ENCODE measurements around the gene F2RL2. TPM values are rescaled to one million over a fixed set of nuclear protein-coding genes. Genes with fewer than 3 reads are reported as not detected.

The F2RL2 gene
- total RNA-seq, 1 experiment from 2014 or later, result 0.28 TPM

DNA sequence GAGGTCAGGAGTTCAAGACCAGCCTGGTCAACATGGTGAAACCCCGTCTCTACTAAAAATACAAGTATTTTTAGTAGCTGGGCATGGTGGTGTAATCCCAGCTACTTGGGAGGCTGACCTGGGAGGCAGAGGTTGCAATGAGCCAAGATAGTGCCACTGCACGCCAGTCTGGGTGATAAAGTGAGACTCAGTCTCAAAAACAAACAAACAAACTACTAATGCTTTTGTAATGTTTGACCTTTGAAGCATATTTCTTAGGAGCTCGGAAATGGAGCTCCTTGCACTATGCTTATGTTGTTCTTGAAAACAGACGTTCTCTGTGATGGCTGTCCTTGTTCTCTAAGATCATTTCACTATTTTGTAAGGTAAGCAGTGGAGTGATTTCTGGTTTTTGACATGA lies 6.0 kb downstream of the F2RL2 start:
- no TSS peak for BruUV-seq (replicated peaks)
- TF ChIP-seq, protein P1, sequence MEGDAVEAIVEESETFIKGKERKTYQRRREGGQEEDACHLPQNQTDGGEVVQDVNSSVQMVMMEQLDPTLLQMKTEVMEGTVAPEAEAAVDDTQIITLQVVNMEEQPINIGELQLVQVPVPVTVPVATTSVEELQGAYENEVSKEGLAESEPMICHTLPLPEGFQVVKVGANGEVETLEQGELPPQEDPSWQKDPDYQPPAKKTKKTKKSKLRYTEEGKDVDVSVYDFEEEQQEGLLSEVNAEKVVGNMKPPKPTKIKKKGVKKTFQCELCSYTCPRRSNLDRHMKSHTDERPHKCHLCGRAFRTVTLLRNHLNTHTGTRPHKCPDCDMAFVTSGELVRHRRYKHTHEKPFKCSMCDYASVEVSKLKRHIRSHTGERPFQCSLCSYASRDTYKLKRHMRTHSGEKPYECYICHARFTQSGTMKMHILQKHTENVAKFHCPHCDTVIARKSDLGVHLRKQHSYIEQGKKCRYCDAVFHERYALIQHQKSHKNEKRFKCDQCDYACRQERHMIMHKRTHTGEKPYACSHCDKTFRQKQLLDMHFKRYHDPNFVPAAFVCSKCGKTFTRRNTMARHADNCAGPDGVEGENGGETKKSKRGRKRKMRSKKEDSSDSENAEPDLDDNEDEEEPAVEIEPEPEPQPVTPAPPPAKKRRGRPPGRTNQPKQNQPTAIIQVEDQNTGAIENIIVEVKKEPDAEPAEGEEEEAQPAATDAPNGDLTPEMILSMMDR (IDR thresholded peaks at IDR 0.05; ENCODE audit: unreplicated experiment), result no peak
- Mint-ChIP-seq H3K27me3 (ENCODE audit: insufficient read depth, unreplicated experiment) (no peaks in the 10 kb centered on the region), H3K9me3 (ENCODE audit: unreplicated experiment) (no peaks in the 10 kb centered on the region), H3K36me3 (ENCODE audit: insufficient read depth, unreplicated experiment) (no peaks in the 10 kb centered on the region), H3K4me1 (ENCODE audit: insufficient read depth, unreplicated experiment) (peaks cover 6% of the 10 kb centered on the region), H3K27ac (ENCODE audit: low read depth, unreplicated experiment) (no peak overlapping the region), H3K4me3 (ENCODE audit: unreplicated experiment) (no peak overlapping the region)
- intact Hi-C loops (cut with micrococcal nuclease), result no loop called here
- ChIA-PET CTCF (interaction anchor here (0.7 to 2.1 kb wide), 4 partner anchors 8 to 157 kb away, joined by 3 to 14 read pairs (median 4); no protein-coding TSS in a partner anchor), POLR2A (no interaction called here)
- DNase-seq (ENCODE audit: unreplicated experiment), result peak; percentile 42

DNA sequence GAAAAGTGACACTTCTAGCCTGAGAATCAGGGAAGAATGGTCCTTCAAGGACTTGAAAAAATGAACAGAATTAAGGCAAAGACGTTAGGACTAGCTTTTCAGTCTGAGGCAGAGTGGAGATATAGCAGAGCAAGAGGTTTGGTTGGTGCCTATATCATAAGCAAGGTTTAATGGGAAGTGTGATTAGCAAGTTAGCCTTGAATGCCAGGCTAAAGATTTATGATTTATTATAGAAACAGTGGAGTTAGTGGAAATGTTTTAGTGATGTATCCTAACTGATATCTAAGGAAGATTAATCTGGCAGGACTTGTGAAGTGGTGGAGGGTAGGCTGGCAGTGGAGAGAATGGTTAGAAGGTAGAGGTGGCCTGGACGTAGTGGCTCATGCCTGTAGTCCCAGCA lies 7.0 kb downstream of the F2RL2 start:
- intact Hi-C loops (cut with micrococcal nuclease), result no loop called here
- CTCF ChIA-PET, result interaction anchor here (0.9 to 1.4 kb wide), 4 partner anchors 7 to 158 kb away, joined by 3 to 11 read pairs (median 4); no protein-coding TSS in a partner anchor
- Mint-ChIP-seq H3K27me3 (ENCODE audit: insufficient read depth, unreplicated experiment) (no peaks in the 10 kb centered on the region), H3K27ac (ENCODE audit: low read depth, unreplicated experiment) (no peak overlapping the region), H3K36me3 (ENCODE audit: insufficient read depth, unreplicated experiment) (no peaks in the 10 kb centered on the region), H3K4me1 (ENCODE audit: insufficient read depth, unreplicated experiment) (peaks cover 6% of the 10 kb centered on the region), H3K9me3 (ENCODE audit: unreplicated experiment) (no peaks in the 10 kb centered on the region), H3K4me3 (ENCODE audit: unreplicated experiment) (no peak overlapping the region)
- BruUV-seq (replicated peaks), result no TSS peak
- no peak for DNase-seq (ENCODE audit: unreplicated experiment)
- POLR2A ChIA-PET, result no interaction called here
- TF ChIP-seq, protein P1 (IDR thresholded peaks at IDR 0.05; ENCODE audit: unreplicated experiment), result no peak

DNA sequence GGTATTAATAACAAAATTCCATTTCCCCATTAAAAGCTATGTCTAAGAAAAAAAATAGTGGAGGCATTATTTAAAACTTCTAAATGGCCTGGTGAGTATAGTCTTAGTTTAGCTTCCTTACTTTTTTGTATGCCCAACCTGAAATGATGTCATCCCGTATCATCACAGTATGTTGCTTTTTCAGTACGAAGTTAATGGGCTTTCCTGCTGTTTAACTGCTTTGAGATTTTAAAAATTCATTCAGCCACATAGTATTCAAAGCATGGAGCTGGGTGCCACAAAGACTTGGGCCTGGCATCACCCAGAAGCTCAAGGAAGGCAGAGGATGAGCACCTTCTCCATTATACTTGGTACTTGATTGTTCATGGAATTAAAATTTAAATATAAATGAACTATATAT lies 7.4 kb downstream of the F2RL2 start:
- Mint-ChIP-seq H3K4me3 (ENCODE audit: unreplicated experiment) (no peak overlapping the region), H3K9me3 (ENCODE audit: unreplicated experiment) (no peaks in the 10 kb centered on the region), H3K36me3 (ENCODE audit: insufficient read depth, unreplicated experiment) (no peaks in the 10 kb centered on the region), H3K4me1 (ENCODE audit: insufficient read depth, unreplicated experiment) (peaks cover 6% of the 10 kb centered on the region), H3K27ac (ENCODE audit: low read depth, unreplicated experiment) (no peak overlapping the region), H3K27me3 (ENCODE audit: insufficient read depth, unreplicated experiment) (no peaks in the 10 kb centered on the region)
- BruUV-seq (replicated peaks), result no TSS peak
- no peak for DNase-seq (ENCODE audit: unreplicated experiment)
- TF ChIP-seq, protein P1 (IDR thresholded peaks at IDR 0.05; ENCODE audit: unreplicated experiment), result no peak
- POLR2A ChIA-PET, result no interaction called here
- intact Hi-C loops (cut with micrococcal nuclease), result no loop called here
- CTCF ChIA-PET, result interaction anchor here (0.8 to 1.4 kb wide), 4 partner anchors 9 to 159 kb away, joined by 3 to 11 read pairs (median 4); no protein-coding TSS in a partner anchor

DNA sequence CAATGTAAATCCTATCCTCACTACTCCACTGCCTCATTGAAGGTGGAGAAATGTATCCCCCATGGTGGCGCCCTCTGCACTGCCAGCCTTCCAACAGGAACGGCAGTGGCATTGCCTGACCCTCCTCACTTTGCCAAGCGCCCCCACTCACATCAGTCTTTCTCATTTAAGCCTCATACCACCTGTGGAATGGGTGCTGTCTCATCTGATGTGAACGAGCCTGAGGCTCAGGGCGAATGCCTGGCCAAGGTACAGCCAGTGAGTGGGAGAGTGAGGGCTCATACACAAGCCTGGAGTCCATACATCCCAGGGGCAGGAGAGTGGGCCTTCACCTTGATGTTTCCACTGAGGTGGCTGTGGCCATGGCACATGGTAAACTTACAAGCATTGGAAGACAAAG lies 10.3 kb downstream of the F2RL2 start:
- no peak overlapping the region for H3K27ac Mint-ChIP-seq (ENCODE audit: low read depth, unreplicated experiment)
- H3K36me3 Mint-ChIP-seq (ENCODE audit: insufficient read depth, unreplicated experiment), result no peaks in the 10 kb centered on the region
- H3K4me3 Mint-ChIP-seq (ENCODE audit: unreplicated experiment), result no peak overlapping the region
- peaks cover 6% of the 10 kb centered on the region for H3K4me1 Mint-ChIP-seq (ENCODE audit: insufficient read depth, unreplicated experiment)
- no peak for DNase-seq (ENCODE audit: unreplicated experiment)
- TF ChIP-seq, protein P1 (IDR thresholded peaks at IDR 0.05; ENCODE audit: unreplicated experiment), result no peak
- no TSS peak for BruUV-seq (replicated peaks)
- no peaks in the 10 kb centered on the region for H3K27me3 Mint-ChIP-seq (ENCODE audit: insufficient read depth, unreplicated experiment)
- intact Hi-C loops (cut with micrococcal nuclease), result no loop called here
- ChIA-PET CTCF (interaction anchor here (0.9 to 2.3 kb wide), 3 partner anchors 9 to 162 kb away, joined by 5 to 20 read pairs (median 5); no protein-coding TSS in a partner anchor), POLR2A (no interaction called here)
- H3K9me3 Mint-ChIP-seq (ENCODE audit: unreplicated experiment), result no peaks in the 10 kb centered on the region
